GM12878 (cell line): ENCODE measurements around the gene PRELID2. TPM values are rescaled to one million over a fixed set of nuclear protein-coding genes. Genes with fewer than 3 reads are reported as not detected.

Experiments used
- ATAC-seq: fragments of 200-7000 bp; cut with Tn5 transposase; 3 replicates; pipeline ENCODE4 v1.9.1; 2020; ENCODE audit warnings: mild to moderate bottlenecking, moderate library complexity
- Bru-seq: library from RNA; stranded (reverse); fragments of 400-500 nt; gene quantifications from one replicate; lab custom pipeline; 2021; lab: Mats Ljungman, UMichigan
- BruChase-seq, 2 experiments: library from RNA; stranded (reverse); fragments of 400-500 nt; gene quantifications; one replicate each; lab custom pipeline; 2021; lab: Mats Ljungman, UMichigan
- BruUV-seq: library from RNA; stranded (reverse); fragments of 400-500 nt; replicated peaks from 2 replicates; lab custom pipeline; 2021; lab: Mats Ljungman, UMichigan
- CTCF ChIA-PET: fragments of 300-600 bp; sonication (Branson Sonifier 250); formaldehyde crosslinking; extraction: SDS; loops from one replicate; lab custom pipeline; 2021; ENCODE audit warnings: inconsistent platforms; lab: Yijun Ruan, JAX
- POLR2A ChIA-PET: fragments of 350-600 bp; formaldehyde crosslinking; extraction: SDS; loops from one replicate; lab custom pipeline; 2021; ENCODE audit warnings: inconsistent platforms; lab: Charles Lee
- RAD21 ChIA-PET: fragments of 300-600 bp; sonication (Branson Sonifier 250); formaldehyde crosslinking; loops from one replicate; lab custom pipeline; 2023; ENCODE audit warnings: antibody characterized with exemption; ENCODE audit not compliant: unreplicated experiment; lab: Charles Lee
- SMC1A ChIA-PET: fragments of 300-600 bp; sonication (Branson Sonifier 250); formaldehyde crosslinking; loops from one replicate; lab custom pipeline; 2023; ENCODE audit not compliant: unreplicated experiment, uncharacterized antibody; lab: Charles Lee
- DNase-seq: peaks from one replicate; pipeline ENCODE4 v3.0.0-alpha.2; 2011; ENCODE audit warnings: low read depth, low spot score
- FAIRE-seq: peaks from 3 replicates; lab custom pipeline; 2011; peaks lifted over from hg19 to GRCh38; lab: Jason Lieb, UNC
- H2AFZ ChIP-seq: 2 replicates; pipeline ENCODE4 v1.6.0; 2011; ENCODE audit warnings: low read depth, low read length, control low read depth; ENCODE audit not compliant: control insufficient read depth
- H3K27ac ChIP-seq: 2 replicates; pipeline ENCODE4 v1.5.1; 2011; ENCODE audit warnings: control low read depth; ENCODE audit not compliant: control insufficient read depth, insufficient read depth
- H3K27me3 ChIP-seq, 2 experiments: replicated peaks in 1 of 2; 2 replicates each; pipeline versions ENCODE4 v1.6.0 to v1.6.1; 2011; ENCODE audit warnings: low read length in 1 of 2; ENCODE audit not compliant: control insufficient read depth in 2 of 2, insufficient read depth in 2 of 2
- H3K36me3 ChIP-seq, 2 experiments: 2 replicates each; pipeline ENCODE4 v1.5.1; 2011; ENCODE audit warnings: low read length in 1 of 2; ENCODE audit not compliant: control insufficient read depth in 2 of 2, insufficient read depth in 2 of 2
- H3K4me1 ChIP-seq: 2 replicates; pipeline ENCODE4 v1.6.1; 2011; ENCODE audit warnings: mild to moderate bottlenecking, low read length, moderate library complexity, mixed read lengths; ENCODE audit not compliant: control insufficient read depth, insufficient read depth
- H3K4me2 ChIP-seq: 2 replicates; pipeline ENCODE4 v1.6.0; 2011; ENCODE audit warnings: control low read depth; ENCODE audit not compliant: control insufficient read depth, insufficient read depth
- H3K4me3 ChIP-seq: fragments of 200-600 bp; sonication (generic); 2 replicates; pipeline ENCODE4 v1.5.1; 2016
- H3K79me2 ChIP-seq: 2 replicates; pipeline ENCODE4 v1.6.0; 2011; ENCODE audit warnings: low read length; ENCODE audit not compliant: control insufficient read depth, insufficient read depth
- H3K9ac ChIP-seq: 2 replicates; pipeline ENCODE4 v1.8.0; 2011; ENCODE audit warnings: low read length, control low read depth, mixed read lengths; ENCODE audit not compliant: control insufficient read depth, insufficient read depth
- H3K9me3 ChIP-seq: replicated peaks from 3 replicates; pipeline ENCODE4 v1.5.1; 2011; ENCODE audit warnings: mild to moderate bottlenecking, low read length; ENCODE audit not compliant: control insufficient read depth, insufficient read depth
- H4K20me1 ChIP-seq: 2 replicates; pipeline ENCODE4 v1.6.0; 2011; ENCODE audit not compliant: control insufficient read depth, insufficient read depth
- POLR2A ChIP-seq: IDR thresholded peaks from 2 replicates; pipeline ENCODE4 v1.6.1; 2011; ENCODE audit warnings: low read depth, mild to moderate bottlenecking, low read length
- WGBS: methylation state at CpG from one replicate; pipeline ENCODE4 v1.1.6; 2016; ENCODE audit warnings: low lambda C conversion rate; ENCODE audit not compliant: insufficient replicate concordance, insufficient coverage; ENCODE audit errors: missing lambda C conversion rate; 5-methylcytosine and 5-hydroxymethylcytosine counted together
- in situ Hi-C: fragments of 300-500 bp; cut with MboI; formaldehyde crosslinking; loops from 9 replicates; pipeline ENCODE4 v1.14.3; 2018; ENCODE audit warnings: mixed read lengths
- intact Hi-C: fragments of 100-400 bp; cut with micrococcal nuclease; formaldehyde crosslinking; loops from one replicate; pipeline ENCODE4 v1.14.2; 2022; ENCODE audit not compliant: unreplicated experiment
- long read RNA-seq, 2 experiments: library from polyadenylated mRNA; unstranded; transcript quantifications; one replicate each; pipeline ENCODE4 v2.0.0, GENCODE V29; 2019 to 2020
- polyA minus RNA-seq, 3 experiments: library from RNA; depleted of rRNA, polyadenylated mRNA; stranded (reverse); fragments of >200 nt; gene quantifications; 2 replicates each; pipeline ENCODE4 v1.2.3, GENCODE V29; 2011
- polyA plus RNA-seq, 11 experiments: library from polyadenylated mRNA; depleted of rRNA in 4 of 11; unstranded in 6 of 11; stranded (reverse) in 5 of 11; fragments of >200 nt; fragmentation: Nextera tagmentation in 4 of 11; fragmentation: Illumina TruSeq in 1 of 11; extraction: Ambion mirVana in 4 of 11; extraction: Trizol in 1 of 11; gene quantifications; 1 replicate in 1 of 11; 2 replicates in 10 of 11; pipeline versions ENCODE4 v1.2.1 to v1.2.3, GENCODE V29; 2011 to 2016; ENCODE audit warnings: inconsistent platforms in 2 of 11, missing spikeins in 2 of 11, low read depth in 1 of 11
- total RNA-seq, 4 experiments: library from RNA; depleted of rRNA in 3 of 4; stranded (reverse); fragments of >200 nt in 3 of 4; fragmentation: Illumina TruSeq in 1 of 4; extraction: Trizol in 1 of 4; gene quantifications; 2 replicates each; pipeline versions ENCODE4 v1.2.1 to v1.2.3, GENCODE V29; 2013 to 2021
- TF ChIP-seq, protein P1 (sequence below): IDR thresholded peaks from 2 replicates; pipeline ENCODE4 v1.6.1; 2011; ENCODE audit warnings: borderline replicate concordance, low read depth, mild to moderate bottlenecking, moderate library complexity, mixed read lengths, low read length; ENCODE audit not compliant: insufficient read depth; ENCODE audit errors: extremely low read length
- TF ChIP-seq, protein P2 (sequence below): fragments of 450-650 bp; IDR thresholded peaks from 2 replicates; pipeline ENCODE4 v1.6.1; 2016; ENCODE audit warnings: mild to moderate bottlenecking, moderate library complexity, borderline replicate concordance

The PRELID2 gene
- total RNA-seq (2013; cell fraction: nucleolus; rRNA removed), result 1.3 and 2.1 TPM in 2 replicates
- total RNA-seq (2014; rRNA removed), result 0.16 TPM in 1 of 2 replicates, not detected in the other
- 0.09 and 0.23 TPM in 2 replicates for total RNA-seq (2014; rRNA removed; fragmentation: Illumina TruSeq; extraction: Trizol)
- 0.19 and 0.31 TPM in 2 replicates for total RNA-seq (2021)
- 0.64 TPM for polyA plus RNA-seq (2011; ENCODE audit: low read depth)
- polyA plus RNA-seq (2011; rRNA removed), result 0.31 and 0.58 TPM in 2 replicates
- polyA plus RNA-seq (2011; cell fraction: cytosol; rRNA removed), result 0.12 and 0.22 TPM in 2 replicates
- 0.72 TPM in 1 of 2 replicates, not detected in the other for polyA plus RNA-seq (2011; cell fraction: nucleus; rRNA removed)
- polyA plus RNA-seq (2012), result 2.4 and 2.6 TPM in 2 replicates
- 0.11 and 0.13 TPM in 2 replicates for polyA plus RNA-seq (2014; fragmentation: Illumina TruSeq; extraction: Trizol)
- polyA plus RNA-seq (2014; fragmentation: Nextera tagmentation; extraction: Ambion mirVana), result under 1 TPM in 1 of 2 experiments, not detected in 1; 0.07 TPM
- 0.14 TPM in 1 of 2 replicates, not detected in the other for polyA plus RNA-seq (2014; rRNA removed)
- polyA plus RNA-seq (2016; fragmentation: Nextera tagmentation; extraction: Ambion mirVana), result not detected
- 0.37 and 1.5 TPM in 2 replicates for polyA minus RNA-seq (2011; rRNA and poly(A)+ RNA removed)
- not detected in 2 replicates for polyA minus RNA-seq (2011; cell fraction: cytosol; rRNA and poly(A)+ RNA removed)
- polyA minus RNA-seq (2011; cell fraction: nucleus; rRNA and poly(A)+ RNA removed), result 1.3 and 1.6 TPM in 2 replicates
- Bru-seq, nascent RNA, result percentile 42 among the genes with signal in this experiment
- BruChase-seq, experiment 1, labeled RNA remaining after a 6-hour chase, result percentile 33 among the genes with signal in this experiment
- percentile 35 among the genes with signal in this experiment for BruChase-seq, experiment 2, labeled RNA remaining after a 2-hour chase
- long read RNA-seq, experiment 1, result 0 reads
- long read RNA-seq, experiment 2, partial matches to known transcripts, result 0 of 1 reads
- long read RNA-seq, experiment 2, other reads (novel, unspliced or antisense), result 1 of 1 reads

DNA sequence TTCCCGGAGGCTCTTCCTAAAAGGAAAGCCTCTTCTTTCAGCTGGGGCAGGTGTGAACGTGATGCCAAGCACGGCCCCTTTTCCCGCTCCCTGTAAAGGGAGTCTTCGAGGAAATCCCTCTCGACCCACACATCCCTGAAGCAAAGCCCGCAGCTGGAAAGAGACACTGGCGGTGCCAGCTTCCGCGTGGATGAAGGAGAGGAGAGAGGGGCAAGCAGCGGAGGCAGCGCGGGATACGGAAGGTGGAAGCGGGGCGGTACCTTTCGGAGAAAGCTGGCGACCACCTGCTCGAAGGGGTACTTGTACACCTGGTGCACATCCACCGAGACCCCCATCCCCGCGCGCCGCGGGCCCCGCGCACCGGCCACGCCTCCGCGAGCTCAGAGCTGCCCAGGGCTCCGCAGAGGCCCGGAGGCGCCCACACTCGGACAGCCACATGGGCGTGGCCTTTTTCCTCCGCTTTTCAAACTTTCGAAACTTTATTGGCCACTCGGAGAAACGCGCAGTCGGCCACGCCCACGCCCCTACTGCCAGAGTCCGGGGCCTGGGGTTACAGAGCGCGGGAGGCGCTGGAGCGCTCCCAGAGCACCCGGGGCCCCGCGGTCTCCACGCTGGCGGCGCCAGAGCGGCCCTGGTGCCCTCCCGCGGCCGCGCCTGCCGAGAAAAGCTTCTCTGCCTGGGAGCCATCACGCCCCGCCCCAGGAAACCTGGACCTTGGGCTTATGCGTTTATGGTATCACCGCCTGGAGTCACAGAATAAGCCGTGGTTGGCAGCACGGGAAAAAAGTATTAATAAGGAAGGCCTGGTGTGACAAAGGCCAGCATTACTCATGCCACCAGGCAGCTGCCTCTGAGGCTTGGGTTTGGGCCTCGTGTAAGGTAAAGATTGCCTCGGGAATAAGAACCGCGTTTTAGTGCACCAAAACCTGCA, at the start of gene PRELID2:
Gene PRELID2 (minus strand): TSS at position 426 of the 931 bp plus-strand sequence. CDS start 91 bp downstream, at position 335.
- H3K9me3 ChIP-seq, result no peaks in the 10 kb centered on the region
- H3K36me3 ChIP-seq, result no peaks in the 10 kb centered on the region
- TF ChIP-seq, protein P1, sequence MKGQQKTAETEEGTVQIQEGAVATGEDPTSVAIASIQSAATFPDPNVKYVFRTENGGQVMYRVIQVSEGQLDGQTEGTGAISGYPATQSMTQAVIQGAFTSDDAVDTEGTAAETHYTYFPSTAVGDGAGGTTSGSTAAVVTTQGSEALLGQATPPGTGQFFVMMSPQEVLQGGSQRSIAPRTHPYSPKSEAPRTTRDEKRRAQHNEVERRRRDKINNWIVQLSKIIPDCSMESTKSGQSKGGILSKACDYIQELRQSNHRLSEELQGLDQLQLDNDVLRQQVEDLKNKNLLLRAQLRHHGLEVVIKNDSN, result no peak
- TF ChIP-seq, protein P2, sequence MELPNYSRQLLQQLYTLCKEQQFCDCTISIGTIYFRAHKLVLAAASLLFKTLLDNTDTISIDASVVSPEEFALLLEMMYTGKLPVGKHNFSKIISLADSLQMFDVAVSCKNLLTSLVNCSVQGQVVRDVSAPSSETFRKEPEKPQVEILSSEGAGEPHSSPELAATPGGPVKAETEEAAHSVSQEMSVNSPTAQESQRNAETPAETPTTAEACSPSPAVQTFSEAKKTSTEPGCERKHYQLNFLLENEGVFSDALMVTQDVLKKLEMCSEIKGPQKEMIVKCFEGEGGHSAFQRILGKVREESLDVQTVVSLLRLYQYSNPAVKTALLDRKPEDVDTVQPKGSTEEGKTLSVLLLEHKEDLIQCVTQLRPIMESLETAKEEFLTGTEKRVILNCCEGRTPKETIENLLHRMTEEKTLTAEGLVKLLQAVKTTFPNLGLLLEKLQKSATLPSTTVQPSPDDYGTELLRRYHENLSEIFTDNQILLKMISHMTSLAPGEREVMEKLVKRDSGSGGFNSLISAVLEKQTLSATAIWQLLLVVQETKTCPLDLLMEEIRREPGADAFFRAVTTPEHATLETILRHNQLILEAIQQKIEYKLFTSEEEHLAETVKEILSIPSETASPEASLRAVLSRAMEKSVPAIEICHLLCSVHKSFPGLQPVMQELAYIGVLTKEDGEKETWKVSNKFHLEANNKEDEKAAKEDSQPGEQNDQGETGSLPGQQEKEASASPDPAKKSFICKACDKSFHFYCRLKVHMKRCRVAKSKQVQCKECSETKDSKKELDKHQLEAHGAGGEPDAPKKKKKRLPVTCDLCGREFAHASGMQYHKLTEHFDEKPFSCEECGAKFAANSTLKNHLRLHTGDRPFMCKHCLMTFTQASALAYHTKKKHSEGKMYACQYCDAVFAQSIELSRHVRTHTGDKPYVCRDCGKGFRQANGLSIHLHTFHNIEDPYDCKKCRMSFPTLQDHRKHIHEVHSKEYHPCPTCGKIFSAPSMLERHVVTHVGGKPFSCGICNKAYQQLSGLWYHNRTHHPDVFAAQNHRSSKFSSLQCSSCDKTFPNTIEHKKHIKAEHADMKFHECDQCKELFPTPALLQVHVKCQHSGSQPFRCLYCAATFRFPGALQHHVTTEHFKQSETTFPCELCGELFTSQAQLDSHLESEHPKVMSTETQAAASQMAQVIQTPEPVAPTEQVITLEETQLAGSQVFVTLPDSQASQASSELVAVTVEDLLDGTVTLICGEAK, result peak; percentile 95
- TF ChIP-seq POLR2A, result 0 out of 2 replicates have a peak, but pooled peaks have one; percentile 35
- intact Hi-C loops (no loop called here), in situ Hi-C loops (no loop called here)
- H3K9ac ChIP-seq, result 0 out of 2 replicates have a peak within 1 kb of the TSS, but pooled peaks have one; percentile 15
- H3K79me2 ChIP-seq, result no peaks in the 10 kb centered on the region
- H3K4me2 ChIP-seq, result peak within 1 kb of the TSS; percentile 85
- DNase-seq (peak; percentile 27), ATAC-seq (peak; percentile 84), FAIRE-seq (no peak)
- H3K4me3 ChIP-seq, result peak within 1 kb of the TSS; percentile 58
- no TSS peak for BruUV-seq
- peak within 1 kb of the TSS; percentile 51 for H2AFZ ChIP-seq
- CTCF ChIA-PET, result interaction anchor here (0.6 to 2.9 kb wide), 2 partner anchors 9 kb away, joined by 3 to 10 read pairs; no protein-coding TSS in a partner anchor
- SMC1A ChIA-PET, result no interaction called here
- H3K4me1 ChIP-seq, result no peaks in the 10 kb centered on the region
- H4K20me1 ChIP-seq, result no peaks in the 10 kb centered on the region
- WGBS, result 8% methylated on average over 62 of the region's 71 CpGs
- POLR2A ChIA-PET, result interaction anchor here (0.6 kb wide), 1 partner anchor 1452 kb away, joined by 3 read pairs; no protein-coding TSS in a partner anchor
- H3K27me3 ChIP-seq, result no peaks in the 10 kb centered on the region; a peak in 2 of 4 replicates
- RAD21 ChIA-PET, result no interaction called here
- no peak within 1 kb of the TSS for H3K27ac ChIP-seq
